WTC11 (cell line): ENCODE results near the gene ZNF442. TPM values are rescaled to one million over a fixed set of nuclear protein-coding genes. Genes with fewer than 3 reads are reported as not detected.

ENCODE experiments used
- ATAC-seq: fragments of 200-7000 bp; cut with Tn5 transposase; 2 replicates; pipeline ENCODE4 v1.10.0; 2021; ENCODE audit warnings: mild to moderate bottlenecking, moderate library complexity
- CTCF ChIA-PET: fragments of 300-600 bp; sonication (Branson Sonifier 250); formaldehyde crosslinking; loops from one replicate; lab custom pipeline; 2021; ENCODE audit warnings: antibody characterized with exemption; lab: Charles Lee
- POLR2A ChIA-PET: fragments of 350-600 bp; sonication (Branson Sonifier 250); formaldehyde crosslinking; loops from one replicate; lab custom pipeline; 2021; ENCODE audit warnings: antibody characterized with exemption; lab: Charles Lee
- DNase-seq: peaks from one replicate; pipeline ENCODE4 v3.0.0; 2021; ENCODE audit warnings: low spot score
- H3K27ac Mint-ChIP-seq: 2 replicates; pipeline ENCODE4 v1.8.0; 2021; ENCODE audit warnings: mixed read lengths
- H3K27me3 Mint-ChIP-seq: 2 replicates; pipeline ENCODE4 v1.8.0; 2021; ENCODE audit warnings: low read depth, mild to moderate bottlenecking, moderate library complexity, mixed read lengths
- H3K36me3 Mint-ChIP-seq: 2 replicates; pipeline ENCODE4 v1.8.0; 2021; ENCODE audit warnings: mixed read lengths
- H3K4me1 Mint-ChIP-seq: 2 replicates; pipeline ENCODE4 v1.8.0; 2022; ENCODE audit warnings: mixed read lengths
- H3K4me3 Mint-ChIP-seq: 2 replicates; pipeline ENCODE4 v1.8.0; 2021; ENCODE audit warnings: mild to moderate bottlenecking, moderate library complexity, mixed read lengths
- H3K9me3 Mint-ChIP-seq: 2 replicates; pipeline ENCODE4 v1.8.0; 2021; ENCODE audit warnings: mixed read lengths
- ATF2 ChIP-seq: sonication (generic); formaldehyde crosslinking; IDR thresholded peaks from 2 replicates; pipeline ENCODE4 v1.8.1; 2022; ENCODE audit warnings: low read depth, missing genetic modification reagents, borderline replicate concordance
- CTCF ChIP-seq: fragments of 200-600 bp; IDR thresholded peaks from 2 replicates; pipeline ENCODE4 v1.8.0; 2022; ENCODE audit warnings: antibody characterized with exemption
- E2F5 ChIP-seq: sonication (generic); formaldehyde crosslinking; IDR thresholded peaks from 2 replicates; pipeline ENCODE4 v1.8.1; 2022; ENCODE audit warnings: mild to moderate bottlenecking, moderate library complexity, missing genetic modification reagents
- FOXP4 ChIP-seq: sonication (generic); formaldehyde crosslinking; IDR thresholded peaks from 2 replicates; pipeline ENCODE4 v1.8.0; 2022; ENCODE audit warnings: mild to moderate bottlenecking, missing genetic modification reagents
- MAX ChIP-seq: sonication (generic); formaldehyde crosslinking; IDR thresholded peaks from 2 replicates; pipeline ENCODE4 v1.8.0; 2022; ENCODE audit warnings: mild to moderate bottlenecking, missing genetic modification reagents
- NFATC4 ChIP-seq: fragments of 250-450 bp; sonication (Bioruptor Pico); IDR thresholded peaks from 2 replicates; pipeline ENCODE4 v1.9.0; 2021; ENCODE audit warnings: mild to moderate bottlenecking
- NR1H2 ChIP-seq: sonication (generic); formaldehyde crosslinking; IDR thresholded peaks from 2 replicates; pipeline ENCODE4 v1.9.0; 2021; ENCODE audit warnings: mild to moderate bottlenecking, moderate library complexity, missing genetic modification reagents
- RORB ChIP-seq: fragments of 250-450 bp; sonication (Bioruptor Pico); IDR thresholded peaks from 2 replicates; pipeline ENCODE4 v1.9.0; 2021; ENCODE audit warnings: mild to moderate bottlenecking
- TCF7 ChIP-seq: sonication (generic); formaldehyde crosslinking; IDR thresholded peaks from 2 replicates; pipeline ENCODE4 v1.8.0; 2022; ENCODE audit warnings: mild to moderate bottlenecking, low read depth, missing genetic modification reagents, moderate library complexity
- ZBTB43 ChIP-seq: sonication (generic); formaldehyde crosslinking; IDR thresholded peaks from 2 replicates; pipeline ENCODE4 v1.8.1; 2023; ENCODE audit warnings: mild to moderate bottlenecking, missing genetic modification reagents
- total RNA-seq: library from RNA; stranded (reverse); gene quantifications from 3 replicates; pipeline ENCODE4 v1.2.3, GENCODE V29; 2021

The ZNF442 gene
- total RNA-seq, 1 experiment from 2014 or later: 1.9 TPM

GRCh38 chr19:12345197-12345596 lies 20.3 kb downstream of the ZNF442 start:
- peaks cover 64% of the 10 kb centered on the region for H3K9me3 Mint-ChIP-seq

More at GRCh38 chr19:12345197-12345596, 20.3 kb downstream of the ZNF442 start:
- ChIA-PET POLR2A (no interaction called here), CTCF (no interaction called here)
- H3K4me3 Mint-ChIP-seq: no peak overlapping the region
- H3K27ac Mint-ChIP-seq: no peak overlapping the region
- H3K4me1 Mint-ChIP-seq: no peaks in the 10 kb centered on the region
- ATAC-seq (no peak), DNase-seq (no peak)
- H3K36me3 Mint-ChIP-seq: peaks cover 42% of the 10 kb centered on the region
- peaks cover 2% of the 10 kb centered on the region for H3K27me3 Mint-ChIP-seq
- no peak for TF ChIP-seq E2F5 (CRISPR knock-in tag)
- no peak for TF ChIP-seq MAX (CRISPR knock-in tag)
- TF ChIP-seq ZBTB43 (CRISPR knock-in tag): no peak
- no peak for TF ChIP-seq TCF7 (CRISPR knock-in tag)
- TF ChIP-seq CTCF: no peak
- no peak for TF ChIP-seq NR1H2 (CRISPR knock-in tag)
- TF ChIP-seq FOXP4 (CRISPR knock-in tag): no peak
- TF ChIP-seq NFATC4 (CRISPR knock-in tag): no peak
- no peak for TF ChIP-seq ATF2 (CRISPR knock-in tag)
- no peak for TF ChIP-seq RORB (CRISPR knock-in tag)
